BLaER1 treated with 17β-estradiol and CSF1 and Interleukin-3, amounts not matched to agents 10 nM and 100 nM (cell line): ENCODE results near the gene LAMC1.
A peak's percentile ranks its signal among the peaks of the same experiment; 100 is the strongest.

Experiments used
- H3K27ac ChIP-seq, 11 experiments: shearing (Covaris generic); formaldehyde crosslinking; 2 replicates each; pipeline ENCODE4 v1.8.1; 2022
- H3K27me3 ChIP-seq, 11 experiments: shearing (Covaris generic); formaldehyde crosslinking; 2 replicates each; pipeline ENCODE4 v1.8.1; 2022
- H3K36me3 ChIP-seq, 11 experiments: shearing (Covaris generic); formaldehyde crosslinking; 2 replicates each; pipeline ENCODE4 v1.8.1; 2022
- H3K4me1 ChIP-seq, 10 experiments: shearing (Covaris generic); formaldehyde crosslinking; 2 replicates each; pipeline ENCODE4 v1.8.1; 2022
- H3K4me2 ChIP-seq, 11 experiments: shearing (Covaris generic); formaldehyde crosslinking; 2 replicates each; pipeline ENCODE4 v1.8.1; 2022
- H3K4me3 ChIP-seq, 10 experiments: shearing (Covaris generic); formaldehyde crosslinking; 2 replicates each; pipeline ENCODE4 v1.8.1; 2022
- H3K9ac ChIP-seq, 11 experiments: shearing (Covaris generic); formaldehyde crosslinking; 2 replicates each; pipeline ENCODE4 v1.8.1; 2022
- H3K9me3 ChIP-seq, 11 experiments: shearing (Covaris generic); formaldehyde crosslinking; replicated peaks in 1 of 11; 2 replicates each; pipeline ENCODE4 v1.8.1; 2022
- H4K20me1 ChIP-seq, 11 experiments: shearing (Covaris generic); formaldehyde crosslinking; 2 replicates each; pipeline ENCODE4 v1.8.1; 2022
- Cebpa-rat ChIP-seq, 11 experiments: shearing (Covaris generic); IDR thresholded peaks; 2 replicates each; pipeline ENCODE4 v1.8.1; 2022

Gene LAMC1

DNA sequence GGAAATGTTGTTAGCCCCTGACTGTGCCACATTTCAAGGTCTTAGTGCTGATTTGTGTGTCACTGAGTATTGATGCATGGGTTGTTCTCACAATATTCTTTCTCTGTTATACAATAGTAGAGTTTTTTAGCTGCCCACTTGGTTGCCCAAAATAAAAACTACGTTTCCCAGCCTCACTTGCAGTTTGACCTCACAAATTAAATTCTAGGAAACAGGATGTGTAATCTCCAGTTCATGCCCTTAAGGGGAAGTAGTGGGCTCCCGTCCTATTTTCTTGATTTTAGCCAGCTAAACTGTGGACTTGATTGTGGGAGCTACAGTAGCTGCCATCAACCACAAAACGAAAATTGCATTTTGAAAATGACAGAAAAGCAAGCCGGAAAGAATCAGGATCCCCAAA, 27.3 kb upstream of the LAMC1 start:
- H3K4me3 ChIP-seq, result no peak overlapping the region; a peak in 2 of 20 replicates
- TF ChIP-seq Cebpa-rat (IDR thresholded peaks at IDR 0.05), result no peak
- no peaks in the 10 kb centered on the region for H4K20me1 ChIP-seq
- H3K36me3 ChIP-seq, result no peaks in the 10 kb centered on the region
- H3K27me3 ChIP-seq, result no peaks in the 10 kb centered on the region
- H3K4me1 ChIP-seq, result peaks cover 7 to 26% (median 20%) of the 10 kb centered on the region in 10 experiments; a peak in 19 of 20 replicates
- H3K4me2 ChIP-seq, result peak overlapping the region; percentile 1 to 61 (median 24); a peak in 17 of 22 replicates
- no peaks in the 10 kb centered on the region for H3K9me3 ChIP-seq
- H3K27ac ChIP-seq, result peak overlapping the region in 3 of 11 experiments; percentile 3 to 32 (median 19); a peak in 1 of 22 replicates
- no peak overlapping the region for H3K9ac ChIP-seq

DNA sequence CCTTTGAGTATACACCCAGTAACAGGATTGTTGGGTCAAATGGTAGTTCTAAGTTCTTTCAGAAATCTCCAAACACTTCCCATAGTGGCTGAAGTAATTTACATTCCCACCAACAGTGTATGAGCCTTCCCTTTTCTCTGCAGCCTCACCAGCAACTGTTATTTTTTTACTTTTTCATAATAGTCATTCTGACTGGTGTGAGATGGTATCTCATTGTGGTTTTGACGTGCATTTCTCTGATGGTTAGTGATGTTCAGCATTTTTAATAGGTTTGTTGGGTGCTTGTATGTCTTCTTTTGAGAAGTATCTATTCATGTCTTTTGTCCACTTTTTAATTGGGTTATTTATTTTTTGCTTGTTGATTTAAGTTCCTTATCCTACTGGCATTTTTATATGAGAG, 26.4 kb upstream of the LAMC1 start:
- no peaks in the 10 kb centered on the region for H4K20me1 ChIP-seq
- no peak overlapping the region for H3K9ac ChIP-seq
- peaks cover 14 to 35% (median 26%) of the 10 kb centered on the region in 10 experiments for H3K4me1 ChIP-seq

DNA sequence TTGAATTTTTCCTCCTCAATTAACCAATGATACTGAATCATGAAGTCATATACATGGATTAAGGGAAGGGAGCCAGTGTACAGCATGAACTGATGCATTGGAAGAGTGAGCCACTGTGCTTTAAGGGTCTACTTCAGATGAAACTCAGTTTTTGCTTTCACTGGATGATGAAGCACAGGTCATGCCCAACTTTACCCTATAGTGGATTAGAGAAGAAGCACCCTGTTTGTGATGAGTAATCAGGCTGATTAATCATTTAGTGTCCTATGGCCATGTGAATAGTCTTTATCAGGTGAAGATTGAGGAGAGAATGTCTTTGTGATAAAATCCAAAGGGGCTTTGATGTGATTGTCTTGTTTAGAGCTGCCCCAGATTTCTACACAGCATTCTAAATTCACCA, 24.7 kb upstream of the LAMC1 start:
- H3K4me1 ChIP-seq, result peaks cover 26 to 51% (median 40%) of the 10 kb centered on the region in 10 experiments
- H3K4me2 ChIP-seq, result no peak overlapping the region
- no peak for TF ChIP-seq Cebpa-rat (IDR thresholded peaks at IDR 0.05)

More for the DNA sequence above, 26.4 kb upstream of the LAMC1 start:
- no peaks in the 10 kb centered on the region for H3K9me3 ChIP-seq
- no peak for TF ChIP-seq Cebpa-rat (IDR thresholded peaks at IDR 0.05)
- H3K27me3 ChIP-seq, result no peaks in the 10 kb centered on the region
- H3K4me2 ChIP-seq, result peak overlapping the region in 3 of 11 experiments; percentile 10 to 61 (median 33); a peak in 3 of 22 replicates
- no peak overlapping the region for H3K4me3 ChIP-seq
- no peaks in the 10 kb centered on the region for H3K36me3 ChIP-seq
- H3K27ac ChIP-seq, result no peak overlapping the region

DNA sequence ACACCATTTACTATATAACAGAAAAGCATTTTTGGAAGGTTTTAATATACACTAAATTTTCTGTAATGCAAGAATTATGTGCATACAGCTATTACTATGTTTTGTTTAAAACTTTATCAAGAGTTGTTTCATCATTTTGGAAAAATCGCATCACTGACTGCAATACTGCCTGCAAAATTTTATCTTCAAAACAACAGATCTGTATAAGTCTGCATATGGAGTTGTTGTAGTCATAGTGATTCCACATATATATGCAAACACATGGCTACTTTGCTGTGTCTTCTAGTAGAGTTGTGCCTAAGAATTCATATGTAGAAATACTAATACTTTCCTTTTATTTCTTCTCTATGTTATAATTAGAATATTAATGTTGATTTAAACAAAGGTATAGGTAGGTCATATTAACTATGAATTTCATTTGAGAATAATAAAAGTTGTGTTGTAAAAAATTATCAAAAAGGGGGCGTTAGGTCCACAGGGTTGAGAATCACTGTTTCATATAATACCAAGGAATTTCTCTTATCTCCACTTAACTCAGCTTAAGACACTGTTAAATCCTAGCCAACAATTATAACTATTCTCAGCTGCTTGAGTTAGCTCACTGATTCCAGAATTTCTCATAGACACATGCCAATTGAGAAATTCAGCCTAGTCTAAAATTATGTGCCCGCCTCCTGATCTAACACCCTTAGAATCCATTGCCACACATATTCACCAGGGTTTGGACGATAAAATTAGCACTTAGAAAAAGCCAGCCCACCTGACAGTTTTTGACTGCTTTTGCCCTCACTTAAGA, 22.9 kb upstream of the LAMC1 start:
- Histone ChIP-seq H4K20me1 (no peaks in the 10 kb centered on the region), H3K27me3 (no peaks in the 10 kb centered on the region), H3K9me3 (peaks cover 0 to 2% (median 0%) of the 10 kb centered on the region in 11 experiments; a peak in 3 of 22 replicates), H3K27ac (peak overlapping the region in 3 of 11 experiments; percentile 3 to 91 (median 24); a peak in 4 of 22 replicates), H3K4me2 (no peak overlapping the region; a peak in 1 of 22 replicates), H3K9ac (no peak overlapping the region), H3K4me1 (peaks cover 34 to 52% (median 44%) of the 10 kb centered on the region in 10 experiments), H3K4me3 (no peak overlapping the region), H3K36me3 (no peaks in the 10 kb centered on the region)
- no peak for TF ChIP-seq Cebpa-rat (IDR thresholded peaks at IDR 0.05)

More for the DNA sequence above, 24.7 kb upstream of the LAMC1 start:
- Histone ChIP-seq H3K27ac (no peak overlapping the region), H3K27me3 (no peaks in the 10 kb centered on the region), H4K20me1 (no peaks in the 10 kb centered on the region), H3K9ac (no peak overlapping the region), H3K9me3 (no peaks in the 10 kb centered on the region), H3K4me3 (no peak overlapping the region), H3K36me3 (no peaks in the 10 kb centered on the region)

DNA sequence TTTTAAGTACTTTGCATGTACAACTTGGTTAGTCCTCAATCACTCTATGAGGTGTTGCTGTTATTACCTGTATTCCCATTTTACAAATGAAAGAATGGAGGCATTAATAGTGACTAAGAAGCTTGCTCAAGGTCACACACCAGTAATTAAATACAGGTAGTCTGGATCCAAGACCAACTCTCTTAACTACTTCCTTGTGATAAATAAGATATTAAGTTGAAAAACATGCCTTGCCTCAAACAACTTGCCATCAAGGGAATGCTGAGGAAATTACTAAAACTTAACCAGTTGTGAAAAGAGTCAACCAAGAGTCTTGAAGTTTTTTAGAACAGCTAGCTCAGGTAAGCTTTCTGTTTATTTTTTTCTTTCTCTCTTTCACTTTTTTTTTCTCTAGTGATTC, 21.0 kb upstream of the LAMC1 start:
- TF ChIP-seq Cebpa-rat (IDR thresholded peaks at IDR 0.05), result no peak
- Histone ChIP-seq H3K4me3 (no peak overlapping the region), H4K20me1 (no peaks in the 10 kb centered on the region), H3K36me3 (no peaks in the 10 kb centered on the region), H3K4me1 (peaks cover 17 to 42% (median 36%) of the 10 kb centered on the region in 10 experiments), H3K9me3 (peaks cover 0 to 6% (median 0%) of the 10 kb centered on the region in 11 experiments; a peak in 3 of 22 replicates), H3K27ac (peak overlapping the region in 8 of 11 experiments; percentile 75 to 95 (median 88); a peak in 16 of 22 replicates), H3K4me2 (peak overlapping the region; percentile 52 to 81 (median 67); a peak in 21 of 22 replicates), H3K9ac (peak overlapping the region in 5 of 11 experiments; percentile 61 to 75 (median 69); a peak in 10 of 22 replicates), H3K27me3 (no peaks in the 10 kb centered on the region)

DNA sequence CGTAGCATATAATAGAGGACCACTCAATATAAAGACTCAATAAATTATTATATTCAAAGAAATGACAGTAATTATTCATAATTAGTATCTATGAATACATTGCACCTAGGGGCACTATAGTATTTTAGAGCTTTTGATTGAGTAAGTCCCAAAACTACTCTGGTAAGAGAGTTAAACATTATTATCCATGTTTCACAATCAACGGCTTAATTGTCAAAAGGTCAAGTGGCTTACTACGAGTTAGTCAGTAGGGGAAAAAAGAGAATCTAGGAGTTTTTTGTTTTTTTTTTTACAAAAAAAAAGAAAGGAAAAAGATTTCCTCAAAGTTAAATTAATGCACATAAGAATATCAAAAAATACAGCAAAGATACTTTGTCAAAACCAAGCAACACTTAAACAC, 20.4 kb upstream of the LAMC1 start:
- peaks cover 15 to 42% (median 36%) of the 10 kb centered on the region in 10 experiments for H3K4me1 ChIP-seq
- no peaks in the 10 kb centered on the region for H3K27me3 ChIP-seq
- H3K27ac ChIP-seq, result peak overlapping the region in 9 of 11 experiments; percentile 51 to 95 (median 88); a peak in 17 of 22 replicates
- H3K9me3 ChIP-seq, result peaks cover 0 to 6% (median 0%) of the 10 kb centered on the region in 11 experiments; a peak in 3 of 22 replicates
- peak overlapping the region in 10 of 11 experiments; percentile 52 to 81 (median 64); a peak in 16 of 22 replicates for H3K4me2 ChIP-seq
- H3K36me3 ChIP-seq, result no peaks in the 10 kb centered on the region
- H3K4me3 ChIP-seq, result no peak overlapping the region
- H3K9ac ChIP-seq, result peak overlapping the region in 6 of 11 experiments; percentile 61 to 75 (median 66); a peak in 7 of 22 replicates
- no peaks in the 10 kb centered on the region for H4K20me1 ChIP-seq
- TF ChIP-seq Cebpa-rat (IDR thresholded peaks at IDR 0.05), result no peak; a peak in 1 of 22 replicates

- Histone ChIP-seq H3K4me1 (peaks cover 15 to 42% (median 36%) of the 10 kb centered on the region in 10 experiments), H3K9me3 (peaks cover 0 to 6% (median 0%) of the 10 kb centered on the region in 11 experiments; a peak in 3 of 22 replicates), H3K27ac (peak overlapping the region in 9 of 11 experiments; percentile 51 to 95 (median 88); a peak in 18 of 22 replicates), H4K20me1 (no peaks in the 10 kb centered on the region), H3K27me3 (no peaks in the 10 kb centered on the region), H3K4me3 (peak overlapping the region in 1 of 10 experiments; percentile 20; a peak in 3 of 20 replicates), H3K36me3 (no peaks in the 10 kb centered on the region), H3K4me2 (peak overlapping the region; percentile 52 to 81 (median 65); a peak in 21 of 22 replicates), H3K9ac (peak overlapping the region in 8 of 11 experiments; percentile 33 to 75 (median 65); a peak in 15 of 22 replicates)
- peak in 2 of 11 experiments; percentile 62 to 70; a peak in 5 of 22 replicates for TF ChIP-seq Cebpa-rat (IDR thresholded peaks at IDR 0.05)
These were observed 20.0 kb upstream of the LAMC1 start for GRCh38 chr1:183003203-183003602.

DNA sequence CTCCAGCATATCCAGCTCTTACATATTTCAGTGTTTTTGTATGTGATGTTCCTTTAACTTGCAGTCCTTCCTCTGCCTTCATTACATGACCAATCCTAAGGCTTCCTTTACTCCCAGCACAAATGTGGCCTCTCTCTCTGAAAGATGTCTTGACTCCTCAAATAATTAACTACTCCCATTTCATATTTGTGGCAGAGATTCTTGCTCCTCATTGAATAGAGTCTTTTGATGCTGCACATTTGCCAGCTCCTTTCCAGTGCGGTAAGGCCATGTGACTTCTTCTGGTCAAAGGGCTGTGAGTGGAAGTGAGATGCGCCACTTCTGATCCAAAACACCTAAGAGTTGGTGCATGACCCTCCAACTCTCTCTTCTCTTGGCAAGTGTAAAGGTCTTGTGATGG, 19.1 kb upstream of the LAMC1 start:
- no peak for TF ChIP-seq Cebpa-rat (IDR thresholded peaks at IDR 0.05)
- peaks cover 0 to 6% (median 0%) of the 10 kb centered on the region in 11 experiments; a peak in 5 of 22 replicates for H3K9me3 ChIP-seq
- no peak overlapping the region for H3K4me3 ChIP-seq
- H3K27ac ChIP-seq, result peak overlapping the region in 8 of 11 experiments; percentile 75 to 95 (median 88); a peak in 16 of 22 replicates
- no peaks in the 10 kb centered on the region for H3K27me3 ChIP-seq
- peaks cover 15 to 42% (median 36%) of the 10 kb centered on the region in 10 experiments for H3K4me1 ChIP-seq
- H3K9ac ChIP-seq, result peak overlapping the region in 6 of 11 experiments; percentile 64 to 75 (median 68); a peak in 10 of 22 replicates
- no peaks in the 10 kb centered on the region for H4K20me1 ChIP-seq
- no peaks in the 10 kb centered on the region for H3K36me3 ChIP-seq
- peak overlapping the region in 9 of 11 experiments; percentile 52 to 81 (median 69); a peak in 17 of 22 replicates for H3K4me2 ChIP-seq

- no peak overlapping the region for H3K27ac ChIP-seq
- H3K4me2 ChIP-seq, result no peak overlapping the region
- no peak overlapping the region for H3K4me3 ChIP-seq
- peaks cover 0 to 3% (median 0%) of the 10 kb centered on the region in 11 experiments; a peak in 1 of 22 replicates for H3K36me3 ChIP-seq
- peaks cover 17 to 27% (median 23%) of the 10 kb centered on the region in 11 experiments for H3K9me3 ChIP-seq
- H3K27me3 ChIP-seq, result no peaks in the 10 kb centered on the region
- H3K4me1 ChIP-seq, result no peaks in the 10 kb centered on the region
- no peak for TF ChIP-seq Cebpa-rat (IDR thresholded peaks at IDR 0.05)
- no peak overlapping the region for H3K9ac ChIP-seq
- H4K20me1 ChIP-seq, result no peaks in the 10 kb centered on the region
These were observed 11.4 kb upstream of the LAMC1 start for GRCh38 chr1:183011859-183012258.
